Measurements from ENCODE around the gene SETD5.

The SETD5 gene

GRCh38 chr3:9525078-9525477, 127.7 kb downstream of the SETD5 start:
- no peak for TF ChIP-seq CTCF (IDR thresholded peaks at IDR 0.05; ENCODE audit: control insufficient read depth, insufficient read depth, low read depth, low read length, missing control alignments)
- no peak for DNase-seq (ENCODE audit: low read depth)
- H3K4me3 ChIP-seq (ENCODE audit: control insufficient read depth, low read depth, low read length): no peak overlapping the region
